ENCODE data around the gene TGM6.

The TGM6 gene

GRCh38 chr20:2453792-2454191 is 73.1 kb downstream of the TGM6 start (continued):
- TF ChIP-seq ZNF70 (CRISPR knock-in tag; IDR thresholded peaks at IDR 0.05) (no peak), TCF4 (CRISPR knock-in tag; IDR thresholded peaks at IDR 0.05; ENCODE audit: borderline replicate concordance) (no peak), TOX (CRISPR knock-in tag; IDR thresholded peaks at IDR 0.05; ENCODE audit: borderline replicate concordance) (no peak), RARB (CRISPR knock-in tag; IDR thresholded peaks at IDR 0.05) (no peak)

GRCh38 chr20:2455771-2456497 is 75.2 kb downstream of the TGM6 start:
- TF ChIP-seq PPARA (CRISPR knock-in tag; IDR thresholded peaks at IDR 0.05; ENCODE audit: borderline replicate concordance): no peak
- TF ChIP-seq TOX (CRISPR knock-in tag; IDR thresholded peaks at IDR 0.05; ENCODE audit: borderline replicate concordance): no peak
- no peak for TF ChIP-seq RARB (CRISPR knock-in tag; IDR thresholded peaks at IDR 0.05)
- no peak for TF ChIP-seq ZNF70 (CRISPR knock-in tag; IDR thresholded peaks at IDR 0.05)
- no peak for TF ChIP-seq SNAI2 (CRISPR knock-in tag; IDR thresholded peaks at IDR 0.05)
- TF ChIP-seq OSR1 (CRISPR knock-in tag; IDR thresholded peaks at IDR 0.05): no peak
- no peak for ATAC-seq

- no peak; the same call in 2 of the 3 replicates for ATAC-seq
Measured at GRCh38 chr20:2458919-2459499, 78.3 kb downstream of the TGM6 start.

More at GRCh38 chr20:2458919-2459499, 78.3 kb downstream of the TGM6 start:
- TF ChIP-seq SNAI2 (CRISPR knock-in tag; IDR thresholded peaks at IDR 0.05) (no peak), PPARA (CRISPR knock-in tag; IDR thresholded peaks at IDR 0.05; ENCODE audit: borderline replicate concordance) (no peak), OSR1 (CRISPR knock-in tag; IDR thresholded peaks at IDR 0.05) (no peak), POU6F1 (CRISPR knock-in tag; IDR thresholded peaks at IDR 0.05; ENCODE audit: borderline replicate concordance, low read depth) (no peak), ISL1 (CRISPR knock-in tag; IDR thresholded peaks at IDR 0.05) (no peak), PATZ1 (CRISPR knock-in tag; IDR thresholded peaks at IDR 0.05; ENCODE audit: borderline replicate concordance) (no peak), CSRNP3 (CRISPR knock-in tag; IDR thresholded peaks at IDR 0.05) (no peak), RARB (CRISPR knock-in tag; IDR thresholded peaks at IDR 0.05) (no peak), TOX (CRISPR knock-in tag; IDR thresholded peaks at IDR 0.05; ENCODE audit: borderline replicate concordance) (no peak), CSDC2 (CRISPR knock-in tag; IDR thresholded peaks at IDR 0.05) (no peak), ZNF565 (CRISPR knock-in tag; conservative IDR thresholded peaks at IDR 0.05; ENCODE audit: low read depth) (no peak), TSHZ2 (CRISPR knock-in tag; IDR thresholded peaks at IDR 0.05) (no peak)

Measured in SK-N-SH treated with all-trans-retinoic acid at 6 μM for 48 hours (cell line).